Testis (tissue), 3 donors: ENCODE data around the gene BLMH. TPM values are rescaled to one million over a fixed set of nuclear protein-coding genes. Genes with fewer than 3 reads are reported as not detected.
"Not testable (repeated sequence)": the region's sequence is repeated elsewhere in the genome, so short reads cannot be mapped to it uniquely, and the experiment has no call there.

Experiments used
- DNase-seq: peaks from one replicate; pipeline ENCODE4 v3.0.0-alpha.2; 2019
- H3K27ac ChIP-seq, 2 donors: fragments of 200-600 bp; sonication (generic); one replicate each; pipeline ENCODE4 v1.5.1; 2019
- H3K27me3 ChIP-seq: fragments of 200-600 bp; sonication (generic); one replicate; pipeline ENCODE4 v1.5.1; 2019
- H3K36me3 ChIP-seq: fragments of 200-600 bp; sonication (generic); one replicate; pipeline ENCODE4 v1.5.1; 2017; ENCODE audit warnings: low read depth; ENCODE audit errors: missing control alignments
- H3K4me1 ChIP-seq: fragments of 200-600 bp; sonication (generic); one replicate; pipeline ENCODE4 v1.5.1; 2019
- H3K4me3 ChIP-seq, 2 donors: fragments of 200-600 bp; sonication (generic); one replicate each; pipeline ENCODE4 v1.5.1; 2017 to 2019
- H3K9me3 ChIP-seq: fragments of 200-600 bp; sonication (generic); one replicate; pipeline ENCODE4 v1.5.1; 2017
- CTCF ChIP-seq, 3 experiments: fragments of 450-650 bp in 2 of 3; fragments of 200-600 bp in 1 of 3; sonication (generic) in 1 of 3; IDR thresholded peaks; one replicate each; pipeline ENCODE4 v1.5.1; 2016 to 2019; ENCODE audit warnings: antibody characterized with exemption in 3 of 3, mild to moderate bottlenecking in 2 of 3, moderate library complexity in 1 of 3
- POLR2A ChIP-seq: fragments of 450-650 bp; IDR thresholded peaks from one replicate; pipeline ENCODE4 v1.6.1; 2017; ENCODE audit warnings: antibody characterized with exemption, mild to moderate bottlenecking, moderate library complexity
- WGBS, 2 donors: methylation state at CpG; one replicate each; pipeline ENCODE4 v1.1.5; 2018; 5-methylcytosine and 5-hydroxymethylcytosine counted together
- intact Hi-C: fragments of 100-400 bp; cut with DNase I; formaldehyde crosslinking; loops from one replicate; pipeline ENCODE4 v1.15.1; 2023; ENCODE audit warnings: low total_unique reads
- polyA plus RNA-seq: library from polyadenylated mRNA; stranded (reverse); fragments of 350-450 nt; fragmentation: Illumina TruSeq; extraction: RNeasy Lipid Tissue Mini Kit (QIAGEN cat#74804); gene quantifications from one replicate; pipeline ENCODE4 v1.2.3, GENCODE V29; 2014; ENCODE audit warnings: low read depth, low replicate concordance; ENCODE audit not compliant: insufficient read depth
- total RNA-seq, 2 donors: library from RNA; depleted of rRNA; stranded (reverse); fragments of >200 nt; gene quantifications; one replicate each; pipeline ENCODE4 v1.2.3, GENCODE V29; 2016

The BLMH gene
- total and polyA plus RNA-seq, 3 donors from 2014 or later: 36.4 to 54.9 (median 46.9) TPM

DNA sequence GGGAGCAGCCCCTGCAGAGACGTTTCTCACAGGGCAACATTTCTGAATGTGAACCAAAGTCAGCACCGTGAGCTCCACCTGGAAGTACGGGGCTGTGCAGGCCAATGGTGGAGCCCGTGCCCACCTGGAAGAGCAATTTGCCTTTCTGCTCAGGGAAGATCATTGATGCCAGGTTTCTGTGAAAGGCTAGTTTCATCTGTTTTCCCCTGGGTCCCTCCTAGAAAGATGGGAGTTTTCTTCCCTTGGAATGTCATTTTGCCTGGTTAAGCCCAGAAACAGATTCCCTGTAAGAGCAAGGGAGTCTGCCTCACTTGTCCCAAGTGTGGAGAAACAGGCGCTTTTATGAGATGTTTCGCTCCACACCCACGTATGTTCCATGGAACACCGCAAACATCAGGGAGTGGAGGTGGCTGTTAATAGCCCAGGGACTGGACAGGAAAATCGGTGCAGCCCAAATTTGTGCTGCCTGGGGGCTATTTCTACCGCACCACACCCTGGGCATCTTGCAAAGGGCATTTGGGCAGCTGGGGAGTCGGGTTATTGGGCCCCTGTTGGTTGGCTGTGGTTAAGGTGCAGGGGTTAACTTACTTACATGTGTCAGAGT lies 58.8 kb downstream of the BLMH start:
- TF ChIP-seq CTCF (IDR thresholded peaks at IDR 0.05) (no peak), POLR2A (no peak)
- Histone ChIP-seq H3K27ac (no peak overlapping the region), H3K4me3 (no peak overlapping the region), H3K36me3 (no peaks in the 10 kb centered on the region), H3K27me3 (no peaks in the 10 kb centered on the region), H3K4me1 (peaks cover 13% of the 10 kb centered on the region), H3K9me3 (no peaks in the 10 kb centered on the region)
- intact Hi-C loops: no loop called here
- DNase-seq: no peak
- 84 to 87% methylated on average over 11 of the region's 11 CpGs for WGBS, 2 donors

GRCh38 chr17:30232015-30232823 lies 59.5 kb downstream of the BLMH start:
- H3K4me1 ChIP-seq: peaks cover 6% of the 10 kb centered on the region
- no peak for DNase-seq
- H3K27ac ChIP-seq: no peak overlapping the region
- TF ChIP-seq CTCF (IDR thresholded peaks at IDR 0.05) (no peak), POLR2A (no peak)
- no peaks in the 10 kb centered on the region for H3K27me3 ChIP-seq
- intact Hi-C loops: no loop called here
- H3K4me3 ChIP-seq: no peak overlapping the region
- no peaks in the 10 kb centered on the region for H3K36me3 ChIP-seq
- no peaks in the 10 kb centered on the region for H3K9me3 ChIP-seq
- WGBS, 2 donors: 88 to 91% methylated on average over 10 of the region's 10 CpGs

GRCh38 chr17:30230596-30231125 lies 61.1 kb downstream of the BLMH start:
- no peaks in the 10 kb centered on the region for H3K9me3 ChIP-seq
- intact Hi-C loops: no loop called here
- no peak overlapping the region for H3K27ac ChIP-seq
- DNase-seq: no peak
- 87 to 88% methylated on average over 7 of the region's 7 CpGs for WGBS, 2 donors
- TF ChIP-seq POLR2A (no peak), CTCF (IDR thresholded peaks at IDR 0.05) (no peak)
- H3K27me3 ChIP-seq: no peaks in the 10 kb centered on the region
- H3K4me1 ChIP-seq: peaks cover 1% of the 10 kb centered on the region
- no peaks in the 10 kb centered on the region for H3K36me3 ChIP-seq
- no peak overlapping the region for H3K4me3 ChIP-seq

GRCh38 chr17:30230009-30230408 lies 61.7 kb downstream of the BLMH start:
- WGBS, 2 donors: 83 to 89% methylated on average over 1 of the region's 1 CpG
- DNase-seq, H3K4me3 ChIP-seq, H3K27me3 ChIP-seq, H3K9me3 ChIP-seq, intact Hi-C loops, H3K4me1 ChIP-seq, H3K27ac ChIP-seq, H3K36me3 ChIP-seq: not testable (repeated sequence)

- Histone ChIP-seq H3K9me3 (no peaks in the 10 kb centered on the region), H3K27me3 (no peaks in the 10 kb centered on the region), H3K4me1 (no peaks in the 10 kb centered on the region), H3K27ac (no peak overlapping the region), H3K36me3 (no peaks in the 10 kb centered on the region), H3K4me3 (no peak overlapping the region)
- no peak for TF ChIP-seq POLR2A
- no peak for TF ChIP-seq CTCF (IDR thresholded peaks at IDR 0.05)
- intact Hi-C loops: no loop called here
- 88 to 89% methylated on average over 7 of the region's 7 CpGs for WGBS, 2 donors
- DNase-seq: no peak
Observed at GRCh38 chr17:30229012-30229411, 62.7 kb downstream of the BLMH start.
